Fibroblast of skin of scalp (primary cell): ENCODE data around the gene NCAPH2.

Experiments
- DNase-seq: peaks from one replicate; pipeline ENCODE4 v3.0.0-alpha.2; 2013

NCAPH2 gene

GRCh38 chr22:50550395-50550794 lies 42.4 kb downstream of the NCAPH2 start:
- no peak for DNase-seq

- no peak for DNase-seq
These were observed 43.2 kb downstream of the NCAPH2 start for GRCh38 chr22:50551160-50551752.

- no peak for DNase-seq
These were observed 45.3 kb downstream of the NCAPH2 start for GRCh38 chr22:50553310-50553709.

DNA sequence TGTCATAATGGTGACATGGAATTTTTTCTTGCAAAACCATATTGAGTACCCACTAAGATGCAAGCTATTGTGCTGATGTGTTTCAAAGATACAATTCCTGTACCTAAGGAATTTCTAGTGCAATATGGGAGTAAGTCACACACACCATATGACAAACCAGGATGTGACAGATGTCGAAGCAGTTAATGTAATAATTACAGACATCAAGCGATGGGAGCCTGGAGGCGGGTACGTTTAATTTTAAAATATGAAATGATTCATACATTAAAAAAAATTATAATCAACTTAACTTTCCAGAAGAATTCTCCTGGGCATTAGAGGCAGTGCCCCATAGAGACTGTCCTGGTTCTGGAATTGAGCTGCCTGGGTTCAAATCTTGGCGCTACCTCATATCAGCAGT lies 48.7 kb downstream of the NCAPH2 start:
- DNase-seq, result no peak

DNA sequence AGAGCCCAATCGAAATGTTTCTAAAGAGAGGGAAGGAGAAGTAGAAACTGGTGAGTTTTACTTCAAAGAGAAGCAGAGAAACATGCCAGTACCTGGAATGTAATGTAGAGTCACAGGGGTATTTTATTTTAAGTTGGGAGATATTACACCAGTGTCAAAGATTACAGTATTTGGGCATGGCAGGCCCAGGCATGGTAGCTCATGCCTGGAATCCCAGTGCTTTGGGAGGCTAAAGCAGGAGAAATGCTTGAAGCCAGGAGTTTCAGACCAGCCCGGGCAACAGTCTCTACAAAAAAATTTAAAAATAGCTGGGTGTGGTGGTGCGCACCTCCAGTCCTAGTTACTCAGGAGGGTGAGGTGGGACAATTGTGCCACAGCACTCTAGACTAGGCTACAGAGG lies 52.0 kb downstream of the NCAPH2 start:
- DNase-seq, result no peak

DNA sequence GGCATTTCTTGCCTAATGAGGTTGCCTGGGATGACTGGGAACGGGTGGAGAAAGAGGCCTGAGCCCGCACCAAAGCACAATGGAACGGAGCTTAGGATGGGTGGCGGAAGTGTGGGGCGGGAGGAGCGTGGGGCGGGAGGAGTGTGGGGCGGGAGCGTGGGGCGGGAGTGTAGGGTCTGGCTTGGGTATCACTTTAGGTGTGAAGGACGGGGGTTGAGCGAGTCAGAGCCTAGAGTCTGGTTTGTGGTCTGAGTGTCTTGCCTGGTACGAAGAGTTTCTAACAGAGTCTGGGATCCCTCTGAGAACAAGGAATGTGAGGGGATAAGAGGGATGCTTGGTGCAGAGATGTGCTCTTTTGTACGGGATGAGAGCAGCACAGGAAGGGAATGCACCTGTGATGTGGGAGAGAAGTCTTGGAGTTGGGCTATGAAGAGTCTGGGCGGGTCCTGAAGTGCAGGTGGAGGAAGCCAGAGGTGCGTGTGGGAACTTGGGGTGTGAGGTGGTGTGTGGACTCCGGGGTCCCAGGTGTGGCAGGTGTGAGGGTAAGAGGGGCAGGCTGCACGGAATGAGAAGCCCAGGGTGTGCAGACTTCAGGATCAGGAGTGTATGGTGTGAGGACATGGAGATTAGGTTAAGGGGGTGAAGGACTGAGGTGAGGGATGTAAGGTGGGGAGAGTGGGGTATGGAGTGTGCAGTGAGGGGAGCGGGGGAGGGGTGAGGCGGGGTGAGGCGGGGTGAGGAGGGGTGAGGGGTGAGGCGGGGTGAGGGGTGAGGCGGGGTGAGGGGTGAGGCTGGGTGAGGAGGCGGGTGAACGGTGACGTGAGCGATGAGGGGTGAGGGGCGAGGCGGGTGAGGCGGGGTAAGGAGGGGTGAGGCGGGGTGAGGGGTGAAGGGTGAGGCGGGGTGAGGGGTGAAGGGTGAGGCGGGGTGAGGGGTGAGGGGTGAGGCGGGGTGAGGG lies 53.7 kb downstream of the NCAPH2 start:
- DNase-seq, result no peak

- DNase-seq, result peak; percentile 93
These were observed 54.7 kb downstream of the NCAPH2 start, which contains the start of gene SYCE3 for GRCh38 chr22:50562523-50563412. TSS of gene SYCE3 (minus strand) at chr22:50562919. CDS start at chr22:50556405, 6,514 bp downstream.

DNA sequence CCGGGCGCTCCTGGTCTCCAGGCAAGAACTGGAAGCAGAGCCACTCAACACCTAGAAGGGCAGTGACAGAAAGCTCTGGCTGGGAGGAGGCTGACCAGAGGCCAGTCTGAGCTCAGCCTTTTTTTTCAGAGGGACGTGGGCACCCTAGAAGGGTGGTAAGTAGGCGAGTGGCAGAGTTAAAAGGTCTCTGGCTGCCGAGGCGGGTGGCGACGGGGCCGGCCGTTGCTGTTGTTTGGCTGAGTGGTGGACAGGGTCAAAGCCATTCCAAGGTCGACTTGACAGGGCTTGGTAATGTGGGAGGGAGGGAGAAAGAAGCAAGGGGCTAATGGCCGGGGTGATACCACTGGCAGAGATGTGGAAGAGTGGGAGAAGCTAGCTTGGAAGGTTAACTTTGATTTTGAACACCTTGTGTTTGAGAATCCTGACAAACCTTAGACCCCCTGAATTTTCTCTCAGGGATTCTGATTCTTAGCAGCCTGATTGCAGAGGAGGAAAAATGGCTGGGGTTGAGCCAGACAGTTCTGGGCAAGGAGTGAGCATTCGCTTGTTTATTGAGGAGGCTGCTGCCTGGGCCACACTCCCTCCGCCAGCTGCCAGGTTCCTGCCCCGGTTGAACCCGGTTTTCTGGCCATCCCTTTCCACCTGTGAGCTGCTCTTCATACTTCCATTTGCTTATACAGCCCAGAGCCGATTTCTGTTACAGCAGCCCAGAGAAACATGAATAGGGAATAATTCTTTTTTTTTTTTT lies 55.6 kb downstream of the NCAPH2 start:
- DNase-seq, result no peak

GRCh38 chr22:50564289-50564688 lies 56.3 kb downstream of the NCAPH2 start:
- no peak for DNase-seq

DNA sequence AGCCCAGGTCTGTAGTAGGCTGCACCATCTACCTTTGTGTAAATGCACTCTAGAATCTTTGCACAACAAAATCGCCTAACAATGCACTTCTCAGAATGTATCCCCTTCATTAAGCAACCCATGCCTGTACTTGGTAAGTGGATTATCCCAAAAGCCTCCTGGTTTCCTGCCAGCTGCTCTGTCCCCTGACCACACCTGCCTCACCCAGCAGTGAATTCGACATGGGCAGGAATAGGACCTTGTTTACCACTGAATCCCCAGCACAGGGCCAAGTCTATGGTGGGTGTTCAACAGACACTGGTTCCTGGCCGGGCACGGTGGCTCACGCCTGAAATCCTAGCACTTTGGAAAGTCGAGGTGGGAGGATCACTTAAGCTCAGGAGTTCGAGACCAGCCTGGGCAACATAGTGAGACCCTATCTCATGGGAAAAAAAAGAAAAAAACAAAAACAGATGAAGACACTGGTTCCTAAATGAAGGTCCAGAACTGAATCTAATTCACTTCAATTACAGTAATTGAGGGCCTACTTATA lies 59.8 kb downstream of the NCAPH2 start:
- DNase-seq, result no peak

- no peak for DNase-seq
These were observed 60.6 kb downstream of the NCAPH2 start for GRCh38 chr22:50568626-50569025.

DNA sequence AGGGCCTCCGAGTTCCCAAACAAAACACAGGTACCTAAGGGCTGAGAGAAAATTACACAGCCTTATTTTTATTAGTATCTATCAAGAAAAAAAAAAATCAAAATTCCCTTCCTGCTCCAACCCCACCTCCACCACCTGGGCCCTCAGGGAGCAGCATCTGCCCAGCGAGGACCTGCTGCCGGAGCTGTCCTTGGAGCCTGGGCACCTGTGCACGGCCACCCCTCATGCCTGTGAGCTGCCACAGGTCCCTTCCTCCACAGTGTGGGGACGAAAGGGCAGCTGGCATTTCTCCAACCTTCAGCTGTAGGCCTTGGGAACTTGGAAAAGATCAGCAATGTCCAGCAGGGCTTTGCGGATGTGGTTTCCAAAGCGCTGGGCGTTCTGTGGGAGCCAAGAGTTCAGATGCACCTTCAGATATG lies 61.0 kb downstream of the NCAPH2 start:
- DNase-seq, result no peak

DNA sequence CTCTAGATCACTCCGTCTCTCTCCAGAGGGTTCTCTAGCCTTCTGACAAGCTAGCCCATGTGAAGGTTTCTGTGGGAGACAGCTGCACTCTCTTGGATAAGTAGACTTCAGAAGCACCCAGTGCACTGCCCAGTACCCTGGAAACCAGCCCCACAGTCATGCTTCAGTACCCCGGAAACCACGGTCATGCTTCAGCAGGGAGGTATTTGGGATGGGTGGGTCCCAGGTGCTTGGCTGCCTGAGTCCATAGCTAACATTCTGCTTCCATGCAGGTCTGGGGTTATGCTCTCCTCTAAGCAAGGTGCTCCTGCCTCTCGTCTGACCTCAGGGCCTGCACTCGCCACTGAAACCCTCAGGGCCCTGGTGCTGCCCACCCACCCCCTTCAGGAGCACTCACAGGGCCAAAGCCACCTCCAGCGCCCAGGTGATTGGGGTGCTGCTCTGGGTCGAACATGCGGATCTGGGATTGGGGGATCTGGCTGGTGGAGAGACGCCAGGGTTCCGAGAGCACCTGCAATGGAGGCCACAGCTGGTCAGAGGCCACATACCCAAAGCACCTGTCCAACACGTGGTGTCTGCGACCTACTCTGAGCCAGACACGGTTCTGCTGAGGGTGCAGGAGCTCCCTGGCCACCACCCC lies 62.0 kb downstream of the NCAPH2 start:
- DNase-seq, result no peak

GRCh38 chr22:50570861-50571260 lies 62.8 kb downstream of the NCAPH2 start:
- no peak for DNase-seq

DNA sequence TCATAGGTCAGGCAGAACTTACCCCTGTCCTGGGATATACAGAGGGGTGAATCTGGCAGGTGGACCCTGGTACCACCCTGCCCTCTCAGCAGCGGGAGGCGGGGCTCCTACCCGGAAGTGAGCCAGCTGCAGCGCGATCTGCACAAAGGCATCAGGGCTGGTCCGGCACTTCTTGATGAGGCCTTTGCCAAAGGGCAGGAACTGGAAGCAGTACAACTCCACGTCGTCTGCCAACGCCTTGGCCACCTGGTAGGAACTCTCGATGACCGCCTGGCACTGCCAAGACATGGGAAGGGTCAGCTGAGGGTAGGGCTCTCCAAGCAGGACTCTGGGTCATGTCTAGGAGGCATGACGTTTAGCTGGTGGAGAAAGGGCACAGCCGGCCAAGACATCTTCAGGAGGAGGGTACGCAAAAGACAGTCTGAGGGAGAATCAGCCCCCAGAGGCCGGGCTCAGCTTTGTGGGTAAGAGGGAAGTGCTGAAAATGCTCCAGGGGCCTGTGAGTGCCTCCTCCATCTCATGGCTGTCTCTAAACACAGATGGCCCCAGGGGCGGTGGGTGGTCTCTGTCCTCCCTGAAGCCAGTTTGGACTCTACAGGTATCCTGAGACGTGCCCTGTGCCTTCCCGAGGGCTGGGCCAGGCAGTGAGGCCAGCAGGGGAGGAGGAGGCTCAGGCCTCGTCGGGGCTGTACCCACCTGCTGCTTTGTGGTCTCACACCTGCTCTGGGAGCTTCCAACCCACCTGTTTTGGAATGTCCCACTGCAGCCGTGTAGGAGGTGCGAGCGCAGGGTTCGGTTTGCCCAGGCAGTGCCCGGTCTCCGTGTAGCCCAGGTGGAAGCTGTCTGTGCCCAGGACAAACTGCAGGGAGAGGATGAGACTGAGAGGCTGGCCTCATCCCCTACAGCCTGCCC lies 63.5 kb downstream of the NCAPH2 start:
- DNase-seq, result no peak

DNA sequence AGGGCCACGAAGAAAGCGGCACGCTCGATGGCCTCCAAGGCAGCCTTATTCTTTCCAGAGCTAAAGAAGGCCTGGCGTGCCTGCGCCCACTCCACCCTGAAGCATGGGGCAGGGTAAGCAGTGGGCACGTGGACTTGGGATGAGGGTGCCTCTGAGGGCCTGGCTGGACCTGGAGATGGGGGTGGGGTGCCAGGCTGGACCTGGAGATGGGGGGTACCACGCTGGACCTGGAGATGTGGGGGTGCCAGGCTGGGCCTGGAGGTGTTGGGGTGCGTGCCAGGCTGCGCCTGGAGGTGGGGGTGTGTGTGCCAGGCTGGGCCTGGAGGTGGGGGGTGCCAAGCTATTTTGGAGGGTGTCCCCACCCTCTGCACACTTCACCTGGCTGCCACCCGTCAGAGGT lies 64.9 kb downstream of the NCAPH2 start:
- DNase-seq, result no peak

- DNase-seq, result no peak
These were observed 65.7 kb downstream of the NCAPH2 start for GRCh38 chr22:50573491-50574382.

DNA sequence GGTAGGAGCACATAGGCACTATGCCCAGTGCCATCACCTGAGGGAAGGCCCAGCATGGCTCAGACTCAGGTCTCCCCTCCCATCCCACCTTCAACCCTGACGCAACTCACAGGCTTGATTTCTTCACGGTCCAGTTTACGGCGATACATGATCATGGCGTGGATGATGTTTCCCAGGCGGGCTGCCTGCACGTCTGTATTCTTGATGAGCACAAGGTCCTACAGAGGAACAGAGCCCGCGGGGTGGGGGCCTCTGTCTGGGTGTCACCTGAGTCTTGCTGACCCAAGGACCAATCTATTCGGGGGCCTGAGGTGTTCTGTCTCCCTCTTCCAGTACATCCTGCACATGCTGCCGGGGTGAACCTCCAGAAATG lies 66.3 kb downstream of the NCAPH2 start:
- no peak for DNase-seq
